Adrenal gland (tissue), 12 donors: ENCODE data around the gene RECQL. TPM values are rescaled to one million over a fixed set of nuclear protein-coding genes. Genes with fewer than 3 reads are reported as not detected.
"Not testable (repeated sequence)": the region's sequence is repeated elsewhere in the genome, so short reads cannot be mapped to it uniquely, and the experiment has no call there.

Experiments used
- DNase-seq, 7 donors: peaks; one replicate each; pipeline ENCODE4 v3.0.0-alpha.2; 2019 to 2020
- H3K27ac ChIP-seq, 5 donors: fragments of 200-600 bp; sonication (generic) in 4 of 5; 1 replicate in 3 of 5; 2 replicates in 2 of 5; pipeline versions ENCODE4 v1.5.1 to v1.8.0; 2016 to 2020; ENCODE audit warnings: mild to moderate bottlenecking in 1 of 5
- H3K27me3 ChIP-seq: fragments of 200-600 bp; 2 replicates; pipeline ENCODE4 v1.8.0; 2021
- H3K36me3 ChIP-seq, 2 donors: fragments of 200-600 bp; replicated peaks in 1 of 2; 1 replicate in 1 of 2; 2 replicates in 1 of 2; pipeline versions ENCODE4 v1.5.1 to v1.8.0; 2018 to 2022
- H3K4me1 ChIP-seq, 2 donors: fragments of 200-600 bp; replicated peaks in 1 of 2; 1 replicate in 1 of 2; 2 replicates in 1 of 2; pipeline versions ENCODE4 v1.5.1 to v1.8.0; 2018 to 2021
- H3K4me3 ChIP-seq, 4 donors: fragments of 200-600 bp; sonication (generic) in 3 of 4; one replicate each; pipeline ENCODE4 v1.5.1; 2016 to 2018
- H3K9me3 ChIP-seq, 3 donors: fragments of 200-600 bp; sonication (generic) in 1 of 3; replicated peaks in 1 of 3; 1 replicate in 2 of 3; 2 replicates in 1 of 3; pipeline versions ENCODE4 v1.5.1 to v1.8.0; 2016 to 2021
- CTCF ChIP-seq, 6 experiments: fragments of 450-650 bp in 4 of 6; fragments of 200-600 bp in 2 of 6; sonication (generic) in 1 of 6; IDR thresholded peaks; 1 replicate in 5 of 6; 2 replicates in 1 of 6; pipeline versions ENCODE4 v1.5.1 to v1.8.0; 2016 to 2021; ENCODE audit warnings: antibody characterized with exemption in 6 of 6, mild to moderate bottlenecking in 2 of 6, moderate library complexity in 1 of 6
- POLR2A ChIP-seq, 2 donors: fragments of 450-650 bp; IDR thresholded peaks; one replicate each; pipeline ENCODE4 v1.6.1; 2017; ENCODE audit warnings: antibody characterized with exemption in 2 of 2, mild to moderate bottlenecking in 2 of 2, moderate library complexity in 1 of 2
- WGBS, 4 donors: extraction: QIAGEN DNeasy Blood & Tissue Kit in 2 of 4; methylation state at CpG; one replicate each; pipeline versions ENCODE4 v1.1.5 to v1.1.7; 2013 to 2017; 5-methylcytosine and 5-hydroxymethylcytosine counted together
- intact Hi-C, 2 donors: fragments of 100-400 bp; cut with DNase I; formaldehyde crosslinking; loops; one replicate each; pipeline versions ENCODE4 v1.14.1 to v1.15.0; 2022 to 2023
- polyA plus RNA-seq, 3 donors: library from polyadenylated mRNA; stranded (reverse); fragments of 200-250 nt in 2 of 3; fragments of 350-450 nt in 1 of 3; fragmentation: Illumina TruSeq in 1 of 3; extraction: RNeasy Lipid Tissue Mini Kit (QIAGEN cat#74804) in 1 of 3; gene quantifications; one replicate each; pipeline ENCODE4 v1.2.3, GENCODE V29; 2013 to 2014
- total RNA-seq, 9 donors: library from RNA; depleted of rRNA in 4 of 9; stranded (reverse); fragments of >200 nt in 4 of 9; fragments of 120-200 nt in 1 of 9; fragmentation: NEBNext Ultra II Directional in 1 of 9; extraction: Animal tissue kit (Norgen Biotek cat#: 25700) in 1 of 9; gene quantifications; one replicate each; pipeline versions ENCODE4 v1.1.0 to v1.2.4, GENCODE V29; 2013 to 2023
- donor health status: healthy with polysubstance abuse.
- donor health status: Bipolar disorder and iron deficiency.
- donor health status: DM: yes; HTN: yes; CAD: no.
- donor health status: DM: no; HTN: no; CAD: no.
- donor health status: DM: no; HTN: no; CAD: no.
- donor health status: DM: yes; HTN: yes; CAD: no.

Gene RECQL
- total and polyA plus RNA-seq, 12 donors: 12.6 to 42.1 (median 25.8) TPM

GRCh38 chr12:21471294-21471693 is 30.1 kb downstream of the RECQL start:
- WGBS, 4 donors: 82 to 84% (median 83%) methylated on average over 2 of the region's 2 CpGs
- Histone ChIP-seq H3K27me3 (no peaks in the 10 kb centered on the region), H3K9me3 (no peaks in the 10 kb centered on the region), H3K27ac (no peak overlapping the region), H3K4me3 (no peak overlapping the region), H3K36me3 (peaks cover 0 to 67% of the 10 kb centered on the region in 2 donors), H3K4me1 (no peaks in the 10 kb centered on the region)
- TF ChIP-seq CTCF (IDR thresholded peaks at IDR 0.05) (no peak), POLR2A (IDR thresholded peaks at IDR 0.05) (no peak)
- intact Hi-C loops: no loop called here
- DNase-seq: no peak

GRCh38 chr12:21467334-21467733 is 34.1 kb downstream of the RECQL start:
- DNase-seq, H3K27ac ChIP-seq, H3K4me1 ChIP-seq, H3K27me3 ChIP-seq, H3K4me3 ChIP-seq, H3K9me3 ChIP-seq, intact Hi-C loops: not testable (repeated sequence)
- peaks cover 0 to 54% of the 10 kb centered on the region in 2 donors for H3K36me3 ChIP-seq
- 78 to 89% (median 80%) methylated on average over 2 of the region's 2 CpGs for WGBS, 4 donors

GRCh38 chr12:21459474-21459873 is 42.0 kb downstream of the RECQL start:
- no peaks in the 10 kb centered on the region for H3K9me3 ChIP-seq
- intact Hi-C loops: no loop called here
- H3K36me3 ChIP-seq: peaks cover 0 to 40% of the 10 kb centered on the region in 2 donors
- WGBS, 4 donors: 82 to 87% (median 87%) methylated on average over 2 of the region's 2 CpGs
- H3K27ac ChIP-seq: no peak overlapping the region
- H3K4me3 ChIP-seq: no peak overlapping the region
- no peaks in the 10 kb centered on the region for H3K4me1 ChIP-seq
- TF ChIP-seq CTCF (IDR thresholded peaks at IDR 0.05): no peak
- no peak for TF ChIP-seq POLR2A (IDR thresholded peaks at IDR 0.05)
- DNase-seq: no peak
- H3K27me3 ChIP-seq: no peaks in the 10 kb centered on the region

- intact Hi-C loops: no loop called here
- Histone ChIP-seq H3K27me3 (no peaks in the 10 kb centered on the region), H3K4me3 (no peak overlapping the region), H3K9me3 (no peaks in the 10 kb centered on the region), H3K36me3 (peaks cover 0 to 19% of the 10 kb centered on the region in 2 donors), H3K27ac (no peak overlapping the region), H3K4me1 (no peaks in the 10 kb centered on the region)
- TF ChIP-seq POLR2A (IDR thresholded peaks at IDR 0.05) (no peak), CTCF (IDR thresholded peaks at IDR 0.05) (no peak)
- DNase-seq: no peak
- WGBS, 4 donors: 62 to 72% (median 65%) methylated on average over 7 of the region's 7 CpGs
These were observed 45.1 kb downstream of the RECQL start for GRCh38 chr12:21456291-21456780.

- Histone ChIP-seq H3K9me3 (no peaks in the 10 kb centered on the region), H3K27me3 (no peaks in the 10 kb centered on the region), H3K36me3 (peaks cover 0 to 20% of the 10 kb centered on the region in 2 donors), H3K4me3 (no peak overlapping the region), H3K4me1 (no peaks in the 10 kb centered on the region), H3K27ac (no peak overlapping the region)
- no peak for TF ChIP-seq CTCF (IDR thresholded peaks at IDR 0.05)
- TF ChIP-seq POLR2A (IDR thresholded peaks at IDR 0.05): no peak
- intact Hi-C loops: no loop called here
- DNase-seq: no peak
- 89 to 96% (median 94%) methylated on average over 4 of the region's 4 CpGs for WGBS, 4 donors
These were observed 48.1 kb downstream of the RECQL start for GRCh38 chr12:21453312-21453852.
